Activated T-cell treated with anti-CD3 and anti-CD28 coated beads, Interleukin-2, amount 50 U/mL, for 72 hours (primary cell): ENCODE results near the gene KCNQ1. TPM values are rescaled to one million over a fixed set of nuclear protein-coding genes. Genes with fewer than 3 reads are reported as not detected.

Experiments
- ATAC-seq, 2 donors: fragments of 150-1000 bp; cut with Tn5 transposase; replicated peaks in 1 of 2; 2 replicates each; pipeline ENCODE4 v1.10.0; 2021; ENCODE audit warnings: moderate library complexity in 2 of 2, mild to moderate bottlenecking in 1 of 2
- DNase-seq, 2 donors: peaks; one replicate each; pipeline ENCODE4 v3.0.0; 2021 to 2022; ENCODE audit warnings: mixed read lengths in 1 of 2
- H3K27ac Mint-ChIP-seq: one replicate; pipeline ENCODE4 v1.8.0; 2022; ENCODE audit warnings: mild to moderate bottlenecking, moderate library complexity, mixed read lengths
- H3K27me3 Mint-ChIP-seq: one replicate; pipeline ENCODE4 v1.8.0; 2022; ENCODE audit warnings: low read depth, mixed read lengths
- H3K36me3 Mint-ChIP-seq, 2 donors: one replicate each; pipeline ENCODE4 v1.8.0; 2022; ENCODE audit warnings: mixed read lengths in 2 of 2, mild to moderate bottlenecking in 1 of 2; ENCODE audit not compliant: insufficient read depth in 2 of 2
- H3K4me1 Mint-ChIP-seq: one replicate; pipeline ENCODE4 v1.8.0; 2022; ENCODE audit warnings: low read depth, mixed read lengths
- H3K4me3 Mint-ChIP-seq, 2 donors: one replicate each; pipeline ENCODE4 v1.8.0; 2022; ENCODE audit warnings: mild to moderate bottlenecking in 2 of 2, mixed read lengths in 2 of 2, moderate library complexity in 2 of 2
- H3K9me3 Mint-ChIP-seq, 2 donors: one replicate each; pipeline ENCODE4 v1.8.0; 2022; ENCODE audit warnings: mixed read lengths in 2 of 2
- total RNA-seq, 2 donors: library from RNA; stranded (reverse); gene quantifications; one replicate each; pipeline ENCODE4 v1.2.3, GENCODE V29; 2022

The KCNQ1 gene
- total RNA-seq, 2 donors from 2014 or later, result 11.4 TPM

GRCh38 chr11:2538951-2539350 is 94.1 kb downstream of the KCNQ1 start:
- Mint-ChIP-seq H3K4me1 (peaks cover 13% of the 10 kb centered on the region), H3K27ac (no peak overlapping the region), H3K4me3 (no peak overlapping the region), H3K36me3 (no peaks in the 10 kb centered on the region), H3K27me3 (no peaks in the 10 kb centered on the region), H3K9me3 (no peaks in the 10 kb centered on the region)
- DNase-seq, result no peak
- ATAC-seq, result no peak

- ATAC-seq (no peak), DNase-seq (no peak)
- Mint-ChIP-seq H3K36me3 (no peaks in the 10 kb centered on the region), H3K27ac (no peak overlapping the region), H3K9me3 (no peaks in the 10 kb centered on the region), H3K4me1 (peaks cover 13% of the 10 kb centered on the region), H3K4me3 (no peak overlapping the region), H3K27me3 (no peaks in the 10 kb centered on the region)
Measured at GRCh38 chr11:2539371-2540222, 94.8 kb downstream of the KCNQ1 start.

GRCh38 chr11:2540223-2540991 is 95.6 kb downstream of the KCNQ1 start:
- no peaks in the 10 kb centered on the region for H3K27me3 Mint-ChIP-seq
- peaks cover 13% of the 10 kb centered on the region for H3K4me1 Mint-ChIP-seq
- no peak overlapping the region for H3K27ac Mint-ChIP-seq
- H3K9me3 Mint-ChIP-seq, result no peaks in the 10 kb centered on the region
- DNase-seq (no peak), ATAC-seq (no peak)
- H3K36me3 Mint-ChIP-seq, result no peaks in the 10 kb centered on the region
- no peak overlapping the region for H3K4me3 Mint-ChIP-seq

- Mint-ChIP-seq H3K27me3 (no peaks in the 10 kb centered on the region), H3K4me1 (peaks cover 13% of the 10 kb centered on the region), H3K27ac (no peak overlapping the region), H3K36me3 (no peaks in the 10 kb centered on the region), H3K4me3 (no peak overlapping the region), H3K9me3 (no peaks in the 10 kb centered on the region)
- DNase-seq (no peak), ATAC-seq (no peak)
Measured at GRCh38 chr11:2540992-2541680, 96.3 kb downstream of the KCNQ1 start.

GRCh38 chr11:2541881-2542361 is 97.1 kb downstream of the KCNQ1 start:
- ATAC-seq (no peak), DNase-seq (no peak)
- H3K4me1 Mint-ChIP-seq, result peaks cover 13% of the 10 kb centered on the region
- H3K9me3 Mint-ChIP-seq, result no peaks in the 10 kb centered on the region
- no peaks in the 10 kb centered on the region for H3K36me3 Mint-ChIP-seq
- H3K27me3 Mint-ChIP-seq, result no peaks in the 10 kb centered on the region
- no peak overlapping the region for H3K4me3 Mint-ChIP-seq
- H3K27ac Mint-ChIP-seq, result no peak overlapping the region

GRCh38 chr11:2542406-2542805 is 97.6 kb downstream of the KCNQ1 start:
- Mint-ChIP-seq H3K9me3 (no peaks in the 10 kb centered on the region), H3K27ac (no peak overlapping the region), H3K4me3 (no peak overlapping the region), H3K27me3 (no peaks in the 10 kb centered on the region), H3K4me1 (peaks cover 13% of the 10 kb centered on the region), H3K36me3 (no peaks in the 10 kb centered on the region)
- ATAC-seq (no peak), DNase-seq (no peak)

- H3K27me3 Mint-ChIP-seq, result no peaks in the 10 kb centered on the region
- DNase-seq, result no peak
- ATAC-seq, result no peak
- H3K36me3 Mint-ChIP-seq, result no peaks in the 10 kb centered on the region
- no peak overlapping the region for H3K4me3 Mint-ChIP-seq
- H3K9me3 Mint-ChIP-seq, result no peaks in the 10 kb centered on the region
- H3K27ac Mint-ChIP-seq, result no peak overlapping the region
- peaks cover 10% of the 10 kb centered on the region for H3K4me1 Mint-ChIP-seq
Measured at GRCh38 chr11:2547806-2548205, 103.0 kb downstream of the KCNQ1 start.

- Mint-ChIP-seq H3K27ac (no peak overlapping the region), H3K4me1 (peaks cover 2% of the 10 kb centered on the region), H3K36me3 (no peaks in the 10 kb centered on the region), H3K4me3 (no peak overlapping the region), H3K27me3 (no peaks in the 10 kb centered on the region), H3K9me3 (no peaks in the 10 kb centered on the region)
- DNase-seq, result no peak
- ATAC-seq, result no peak
Measured at GRCh38 chr11:2548596-2548995, 103.8 kb downstream of the KCNQ1 start.

GRCh38 chr11:2549080-2549479 is 104.3 kb downstream of the KCNQ1 start:
- no peak overlapping the region for H3K4me3 Mint-ChIP-seq
- H3K9me3 Mint-ChIP-seq, result no peaks in the 10 kb centered on the region
- DNase-seq, result no peak
- no peak for ATAC-seq
- no peaks in the 10 kb centered on the region for H3K27me3 Mint-ChIP-seq
- H3K36me3 Mint-ChIP-seq, result no peaks in the 10 kb centered on the region
- H3K27ac Mint-ChIP-seq, result no peak overlapping the region
- no peaks in the 10 kb centered on the region for H3K4me1 Mint-ChIP-seq

- Mint-ChIP-seq H3K4me3 (no peak overlapping the region), H3K36me3 (no peaks in the 10 kb centered on the region), H3K27me3 (no peaks in the 10 kb centered on the region), H3K27ac (no peak overlapping the region), H3K9me3 (no peaks in the 10 kb centered on the region), H3K4me1 (no peaks in the 10 kb centered on the region)
- DNase-seq (no peak), ATAC-seq (no peak)
Measured at GRCh38 chr11:2549491-2549875, 104.7 kb downstream of the KCNQ1 start.

- no peak for ATAC-seq
- Mint-ChIP-seq H3K27me3 (no peaks in the 10 kb centered on the region), H3K27ac (no peak overlapping the region), H3K36me3 (no peaks in the 10 kb centered on the region), H3K4me1 (no peaks in the 10 kb centered on the region), H3K4me3 (no peak overlapping the region), H3K9me3 (no peaks in the 10 kb centered on the region)
- no peak for DNase-seq
Measured at GRCh38 chr11:2549876-2550605, 105.2 kb downstream of the KCNQ1 start.

GRCh38 chr11:2550606-2550970 is 105.8 kb downstream of the KCNQ1 start:
- DNase-seq, result no peak
- no peak overlapping the region for H3K27ac Mint-ChIP-seq
- H3K27me3 Mint-ChIP-seq, result no peaks in the 10 kb centered on the region
- no peaks in the 10 kb centered on the region for H3K36me3 Mint-ChIP-seq
- H3K9me3 Mint-ChIP-seq, result no peaks in the 10 kb centered on the region
- no peaks in the 10 kb centered on the region for H3K4me1 Mint-ChIP-seq
- no peak overlapping the region for H3K4me3 Mint-ChIP-seq
- ATAC-seq, result no peak

- no peaks in the 10 kb centered on the region for H3K27me3 Mint-ChIP-seq
- DNase-seq (no peak), ATAC-seq (no peak)
- H3K4me3 Mint-ChIP-seq, result no peak overlapping the region
- no peaks in the 10 kb centered on the region for H3K4me1 Mint-ChIP-seq
- no peak overlapping the region for H3K27ac Mint-ChIP-seq
- no peaks in the 10 kb centered on the region for H3K36me3 Mint-ChIP-seq
- no peaks in the 10 kb centered on the region for H3K9me3 Mint-ChIP-seq
Measured at GRCh38 chr11:2551131-2551530, 106.3 kb downstream of the KCNQ1 start.
